SK-MEL-5 (cell line): ENCODE data around the gene KCNJ12. TPM values are rescaled to one million over a fixed set of nuclear protein-coding genes. Genes with fewer than 3 reads are reported as not detected.
"Not testable (repeated sequence)": the region's sequence is repeated elsewhere in the genome, so short reads cannot be mapped to it uniquely, and the experiment has no call there.

Experiments
- DNase-seq: peaks from one replicate; pipeline ENCODE4 v3.0.0-alpha.2; 2016; ENCODE audit warnings: low read depth, low spot score
- in situ Hi-C: cut with HindIII; loops from 2 replicates; pipeline ENCODE4 v1.10.0; 2016; ENCODE audit warnings: low sequenced_read_pairs, high pct_unique_total_duplicates, low pct_unique_long_range_greater_than_20kb
- polyA plus RNA-seq, 2 experiments: library from polyadenylated mRNA; depleted of rRNA; stranded (reverse); fragments of >200 nt; gene quantifications; 2 replicates each; pipeline ENCODE4 v1.2.3, GENCODE V29; 2015
- total RNA-seq: library from RNA; depleted of rRNA; stranded (reverse); fragments of >200 nt; shearing (Covaris generic); gene quantifications from 2 replicates; pipeline ENCODE4 v1.2.3, GENCODE V29; 2014; rRNA removed

Gene KCNJ12
- total RNA-seq = 0.48 TPM in 2 replicates
- polyA plus RNA-seq (2015; cell fraction: cytosol; rRNA removed) = 0.52 and 0.62 TPM in 2 replicates
- polyA plus RNA-seq (2015; cell fraction: nucleus; rRNA removed) = 0.20 and 0.21 TPM in 2 replicates

DNA sequence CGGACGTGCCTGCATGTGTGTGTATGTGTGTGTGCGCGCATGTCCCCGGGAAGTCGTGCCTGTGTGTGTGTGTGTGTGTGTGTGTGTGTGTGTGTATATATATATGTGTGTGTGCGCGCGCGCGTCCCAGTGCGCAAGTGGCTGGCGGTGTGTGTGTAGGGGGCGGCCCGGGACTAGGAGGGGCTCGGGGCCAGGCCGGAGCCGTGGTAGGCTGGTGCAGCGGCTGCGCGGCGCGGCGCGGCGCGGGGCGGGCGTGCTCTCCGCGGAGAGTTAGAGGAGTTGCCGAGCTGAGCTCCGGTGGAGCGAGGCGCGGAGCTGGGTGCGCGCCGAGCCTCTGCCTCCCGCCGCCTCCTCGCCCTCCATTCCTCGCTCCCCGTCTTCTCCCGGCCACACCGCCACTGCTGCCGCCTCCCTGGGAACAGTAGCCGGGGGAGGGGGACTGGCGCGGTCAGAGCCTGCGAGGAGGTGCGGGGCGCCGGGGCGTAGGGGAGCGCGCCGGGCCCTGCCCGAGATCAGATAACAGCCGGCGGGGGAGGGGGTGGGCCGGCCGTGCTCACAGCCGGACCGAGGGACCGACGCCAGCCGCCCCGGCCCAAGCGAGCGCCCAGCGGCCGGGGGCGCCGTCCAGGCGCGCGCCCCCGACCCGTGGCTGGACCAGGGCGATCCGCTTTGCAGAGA lies at the start of gene KCNJ12:
TSS of gene KCNJ12 (plus strand) at position 277 of the 678 bp plus-strand sequence. CDS start 38,986 bp downstream, outside the sequence.
- no peak for DNase-seq
- in situ Hi-C loops = no loop called here

DNA sequence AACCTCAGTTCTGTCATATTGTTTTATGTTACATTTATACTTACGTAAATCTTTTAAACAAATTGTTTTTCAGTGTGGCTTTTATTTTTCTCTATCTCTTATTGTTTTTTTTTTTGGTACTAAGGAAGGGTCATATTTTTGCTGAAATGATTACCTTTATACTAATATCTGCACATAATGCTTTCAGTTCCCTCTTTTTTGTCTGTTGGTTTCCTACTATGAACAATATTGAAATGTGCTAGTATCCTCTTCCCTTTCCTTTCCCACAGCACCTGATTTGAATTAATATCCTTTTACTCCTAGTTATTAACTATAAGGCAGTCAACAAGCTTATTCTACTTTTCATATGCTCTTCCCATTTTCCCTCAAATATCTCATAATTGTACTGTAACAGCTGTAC lies 48.2 kb upstream of the KCNJ12 start:
- in situ Hi-C loops, DNase-seq: not testable (repeated sequence)

DNA sequence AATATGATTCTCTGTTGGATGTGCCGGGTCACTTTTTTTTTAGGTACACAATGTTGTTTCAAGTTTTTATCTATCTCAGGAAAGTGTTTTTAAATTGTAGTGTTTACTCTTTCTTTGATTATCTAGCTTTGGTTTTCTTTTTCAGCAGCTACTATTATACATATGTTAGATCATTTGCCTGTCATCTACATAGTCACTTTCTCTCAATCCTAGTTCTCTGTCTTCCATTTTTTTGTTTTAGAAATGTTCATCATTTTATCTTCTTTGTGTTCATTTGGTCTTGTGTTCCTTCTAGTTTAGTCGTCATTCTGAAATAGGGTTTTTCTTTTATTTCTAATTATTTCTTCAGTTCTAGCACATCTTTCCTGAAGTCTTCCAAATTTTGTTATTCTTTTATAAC lies 47.4 kb upstream of the KCNJ12 start:
- in situ Hi-C loops, DNase-seq: not testable (repeated sequence)

DNA sequence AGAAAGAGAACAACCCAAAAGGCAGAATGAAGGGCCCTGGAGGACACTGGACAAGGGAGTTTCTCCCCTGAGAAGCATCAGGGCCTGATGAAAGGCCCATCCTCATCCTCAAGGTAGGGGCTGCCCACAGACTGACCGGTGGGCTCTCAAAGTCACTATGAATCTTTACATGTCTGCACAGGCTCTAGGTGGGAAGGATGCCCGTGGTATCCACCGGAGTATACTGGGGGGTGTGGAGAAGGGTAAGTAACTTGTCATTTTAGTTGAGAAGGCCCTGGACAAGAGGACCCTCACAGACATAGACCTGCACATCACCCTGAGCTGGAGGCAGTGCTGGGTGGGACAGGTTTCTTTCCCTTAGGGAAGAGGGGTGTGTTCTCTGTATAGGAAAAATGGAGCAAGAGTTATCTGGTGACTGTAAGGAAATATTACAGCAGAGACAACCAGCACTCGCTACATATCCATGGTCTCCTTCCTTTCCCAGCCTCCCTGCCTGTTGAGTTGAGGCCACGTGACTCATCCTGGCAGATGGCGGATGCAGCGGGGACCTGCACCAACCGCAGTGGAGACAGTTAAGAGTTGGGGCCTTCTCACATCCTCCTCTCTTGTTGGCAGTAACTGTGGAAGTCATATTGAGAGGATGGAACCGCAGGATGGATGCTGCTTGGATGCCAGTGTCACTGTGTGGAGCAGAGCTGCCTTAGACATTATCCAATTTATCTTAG lies 45.6 kb upstream of the KCNJ12 start:
- in situ Hi-C loops = no loop called here
- DNase-seq = no peak

DNA sequence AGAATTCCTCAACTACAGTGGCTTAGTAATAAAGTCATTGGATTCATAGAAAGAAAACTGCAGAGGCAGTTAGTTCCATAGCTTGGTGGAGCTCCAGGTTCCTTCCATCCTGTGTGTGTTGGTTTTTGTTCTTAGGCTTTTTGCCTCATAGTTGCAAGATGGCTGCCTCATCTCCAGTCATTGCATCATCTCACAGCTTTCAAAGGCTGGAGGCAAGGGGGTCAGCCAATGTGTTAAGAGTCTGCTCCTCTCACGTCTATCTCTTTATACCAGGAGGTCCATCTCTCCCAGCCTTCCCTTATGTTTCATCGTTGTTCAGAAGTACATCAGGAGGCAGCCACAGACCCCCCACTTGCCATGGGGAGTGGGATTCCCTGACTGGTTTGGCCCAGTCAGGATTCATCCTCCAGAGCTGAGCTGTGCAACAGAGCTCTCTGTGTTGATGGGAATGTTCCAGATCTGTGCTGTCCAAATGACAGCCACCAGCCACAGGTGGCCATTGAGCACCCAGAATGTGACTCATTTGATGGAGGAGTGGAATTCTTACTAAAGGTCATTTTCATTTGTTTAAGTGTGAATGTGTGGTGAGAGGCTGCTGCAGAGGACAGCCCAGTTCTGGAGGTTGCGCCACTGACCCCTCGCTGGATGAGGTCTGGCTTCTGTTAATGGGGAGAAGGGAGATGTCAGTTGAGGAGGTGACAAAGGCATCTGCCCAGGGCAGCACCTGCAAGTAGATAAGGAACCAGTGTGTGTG lies 39.4 kb upstream of the KCNJ12 start:
- DNase-seq = not testable (repeated sequence)

DNA sequence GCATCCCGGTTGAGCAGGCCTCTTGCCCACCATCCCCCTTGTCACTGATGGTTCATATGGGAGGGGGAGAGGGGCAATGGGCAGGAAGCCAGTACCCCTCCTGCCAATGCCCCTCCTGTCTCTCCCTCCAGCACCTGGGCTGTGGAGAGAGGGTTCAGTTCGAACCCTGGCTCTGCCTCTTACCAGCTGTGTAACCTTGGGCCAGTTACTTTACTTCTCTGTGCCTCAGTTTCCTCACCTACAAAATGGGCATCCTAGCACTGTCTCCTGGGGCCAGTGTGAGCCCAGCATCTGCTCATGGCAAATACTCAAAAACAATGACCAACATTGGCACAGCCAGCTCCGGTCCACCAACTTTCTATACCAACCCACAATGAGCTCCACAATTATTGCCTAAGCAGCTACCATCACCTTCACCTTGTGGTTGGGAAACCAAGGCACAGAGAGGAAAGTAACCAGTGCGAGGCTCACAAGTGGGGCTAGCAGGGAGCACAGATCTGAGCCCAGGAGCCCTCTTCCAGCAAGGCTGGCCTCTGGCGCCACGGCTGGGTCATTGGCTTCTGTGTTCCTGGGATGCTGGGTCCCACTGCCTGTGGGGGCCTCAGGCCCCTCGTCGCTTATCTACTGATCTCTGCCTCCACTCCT lies 38.1 kb upstream of the KCNJ12 start:
- in situ Hi-C loops, DNase-seq: not testable (repeated sequence)

More for the DNA sequence above, 39.4 kb upstream of the KCNJ12 start:
- in situ Hi-C loops = not testable (repeated sequence)

DNA sequence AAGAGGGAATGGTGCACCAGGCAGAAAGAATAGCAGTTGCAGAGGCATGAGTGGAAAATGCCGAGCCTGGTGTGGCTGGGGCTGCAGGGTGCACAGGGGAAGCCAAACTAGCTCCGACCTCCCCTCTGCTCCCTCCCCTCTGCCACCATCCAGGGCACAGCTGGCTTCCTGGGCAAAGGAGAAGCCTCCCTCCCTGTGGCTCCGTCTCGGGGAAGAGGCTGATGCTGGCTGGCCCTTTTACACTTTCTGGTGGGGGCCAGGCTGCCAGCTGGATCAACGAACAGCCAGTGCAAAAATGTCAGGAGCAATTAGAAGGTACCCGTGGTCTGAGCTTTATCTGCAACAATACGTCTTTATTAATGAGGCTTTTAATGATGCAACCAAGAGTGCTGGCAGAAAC lies 37.1 kb upstream of the KCNJ12 start:
- DNase-seq = no peak
- in situ Hi-C loops = no loop called here

DNA sequence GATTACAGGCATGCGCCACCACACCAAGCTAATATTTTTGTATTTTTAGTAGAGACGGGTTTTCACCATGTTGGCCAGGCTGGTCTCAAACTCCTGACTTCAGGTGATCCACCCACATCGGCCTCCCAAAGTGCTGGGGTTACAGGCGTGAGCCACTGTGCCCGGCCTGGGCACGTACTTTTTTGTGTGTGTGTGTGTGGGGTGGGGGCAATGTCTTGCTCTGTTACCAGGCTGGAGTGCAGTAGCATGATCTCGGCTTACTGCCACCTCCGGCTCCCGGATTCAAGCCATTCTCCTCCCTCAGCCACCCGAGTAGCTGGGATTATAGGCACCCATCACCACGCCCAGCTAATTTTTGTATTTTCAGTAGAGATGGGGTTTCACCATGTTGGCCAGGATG lies 36.6 kb upstream of the KCNJ12 start:
- in situ Hi-C loops, DNase-seq: not testable (repeated sequence)

DNA sequence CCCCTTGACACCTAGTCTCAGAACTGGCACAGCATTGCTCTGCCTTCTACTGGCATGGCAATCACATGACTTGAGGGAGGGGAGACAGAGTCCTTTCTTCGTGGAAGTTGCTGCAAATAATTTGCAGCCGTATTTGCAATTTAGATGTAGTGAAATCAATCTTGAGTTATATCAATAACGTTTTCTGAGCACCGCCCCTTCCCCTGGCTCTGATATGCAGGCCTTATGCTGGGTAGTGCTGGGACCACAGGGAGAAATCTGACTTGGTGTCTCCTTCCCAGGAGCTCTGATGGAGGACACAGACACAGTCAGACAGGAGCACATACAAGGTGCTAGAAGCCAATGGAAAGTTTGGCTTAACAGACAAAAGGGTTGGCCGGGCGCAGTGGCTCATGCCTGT lies 35.8 kb upstream of the KCNJ12 start:
- DNase-seq, in situ Hi-C loops: not testable (repeated sequence)

DNA sequence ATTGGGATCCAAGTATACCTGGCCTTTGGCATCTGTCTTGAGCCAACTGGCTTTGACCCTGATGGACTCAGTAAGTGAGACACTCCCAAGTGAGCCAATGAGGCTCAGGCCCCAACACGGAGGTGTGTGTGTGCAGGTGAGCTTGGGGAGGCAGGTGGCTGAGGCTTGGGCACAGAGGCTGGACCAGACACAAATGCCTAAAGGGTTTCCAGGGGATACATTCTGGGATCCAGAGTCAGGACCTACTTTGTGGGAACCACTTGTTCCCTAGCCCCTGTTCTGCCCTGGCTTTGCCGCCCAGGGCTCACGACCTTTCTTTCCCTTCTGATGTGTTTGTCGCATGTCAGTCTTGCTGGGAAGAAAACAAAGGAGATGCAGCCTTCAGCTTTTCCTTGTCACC lies 34.9 kb upstream of the KCNJ12 start:
- DNase-seq, in situ Hi-C loops: not testable (repeated sequence)

DNA sequence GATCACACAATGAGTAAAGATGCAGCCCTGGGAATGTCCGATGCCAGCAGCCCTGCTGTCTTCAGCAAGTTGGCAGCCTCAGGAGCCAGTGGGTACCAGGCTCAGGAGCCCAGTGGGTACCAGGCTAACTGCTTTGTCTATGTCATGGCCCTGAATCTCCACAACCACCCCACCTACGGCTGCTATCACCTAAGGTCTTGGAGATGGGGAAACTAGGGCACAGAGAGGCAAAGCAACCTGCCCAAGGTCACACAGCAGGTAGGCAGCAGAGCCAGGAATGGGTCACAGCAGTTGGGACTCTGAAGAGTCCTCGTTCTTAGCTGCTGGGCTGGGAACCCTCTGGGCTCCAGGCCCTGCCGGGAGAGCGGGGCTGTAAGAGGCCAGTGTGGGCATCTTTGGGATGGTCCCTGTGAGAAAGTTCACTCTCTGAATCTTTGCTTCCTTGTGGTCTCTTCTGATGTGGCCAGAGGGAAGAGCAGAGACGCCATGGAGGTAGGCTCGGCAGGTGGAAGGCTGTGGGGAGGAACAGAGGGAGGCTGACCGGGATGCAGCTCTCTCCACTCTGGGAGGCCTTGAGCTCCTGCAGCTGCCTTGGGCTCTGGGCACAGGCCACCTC lies 34.1 kb upstream of the KCNJ12 start:
- in situ Hi-C loops, DNase-seq: not testable (repeated sequence)

DNA sequence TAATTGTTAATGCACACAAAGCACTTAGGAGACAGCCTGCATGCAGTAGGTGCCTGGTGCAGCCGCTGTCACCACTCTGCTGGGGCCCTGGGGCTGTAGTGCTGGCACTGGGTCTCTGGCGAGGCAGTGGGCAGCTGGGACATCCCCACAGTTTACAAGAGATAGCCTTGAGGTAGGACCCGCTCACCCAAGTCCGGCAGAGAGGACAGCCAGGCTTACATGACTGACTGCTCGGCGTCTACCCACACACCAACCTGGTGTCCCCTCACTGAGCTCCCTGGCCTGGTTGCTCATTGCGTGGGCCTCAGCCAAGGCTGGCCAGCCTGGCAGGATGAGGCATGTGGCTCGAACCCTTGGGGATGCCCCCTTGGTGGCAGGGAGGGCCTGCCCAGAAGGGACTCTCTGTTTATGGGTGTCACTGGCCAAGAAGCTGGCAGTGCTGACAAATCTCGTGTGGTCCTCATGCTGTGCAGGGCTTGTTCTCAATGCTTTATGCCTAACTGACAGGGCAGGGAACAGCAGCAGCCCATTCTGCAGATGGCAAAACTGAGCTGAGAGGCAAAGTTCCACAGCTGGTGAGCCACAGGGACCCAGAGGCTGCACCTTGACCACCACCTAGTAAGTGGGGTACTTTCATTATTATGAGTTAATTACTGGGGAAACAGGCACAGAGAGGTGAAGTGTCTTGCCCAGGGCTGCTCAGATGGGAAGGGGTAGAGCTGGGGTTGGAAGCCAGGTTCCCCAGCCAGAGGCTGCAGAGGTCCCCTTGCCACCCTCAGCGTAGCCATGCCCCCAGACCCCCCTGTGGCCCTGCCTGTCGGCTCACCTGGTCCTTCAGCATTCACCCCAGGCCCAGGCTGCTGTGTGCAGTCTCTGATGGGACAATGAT lies 32.9 kb upstream of the KCNJ12 start:
- DNase-seq, in situ Hi-C loops: not testable (repeated sequence)

DNA sequence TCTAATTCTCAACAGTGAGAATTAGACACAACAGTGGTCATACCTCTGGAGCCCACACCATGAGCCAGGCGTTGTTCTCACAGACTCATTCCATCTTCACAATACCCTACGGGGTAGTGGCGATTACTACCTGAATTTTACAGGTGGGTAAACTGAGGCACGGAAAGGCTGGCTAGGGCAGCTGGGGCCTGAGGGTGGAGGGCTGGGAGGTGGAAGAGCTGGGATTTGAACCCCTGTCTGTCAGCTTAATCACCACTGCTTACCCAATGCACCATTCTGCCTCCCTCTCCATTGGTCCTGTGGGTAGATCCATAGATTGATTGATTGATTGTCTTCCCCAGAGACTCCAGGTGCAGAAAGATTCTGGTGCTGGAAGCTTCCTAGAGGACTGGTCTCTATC lies 31.4 kb upstream of the KCNJ12 start:
- in situ Hi-C loops = not testable (repeated sequence)

DNA sequence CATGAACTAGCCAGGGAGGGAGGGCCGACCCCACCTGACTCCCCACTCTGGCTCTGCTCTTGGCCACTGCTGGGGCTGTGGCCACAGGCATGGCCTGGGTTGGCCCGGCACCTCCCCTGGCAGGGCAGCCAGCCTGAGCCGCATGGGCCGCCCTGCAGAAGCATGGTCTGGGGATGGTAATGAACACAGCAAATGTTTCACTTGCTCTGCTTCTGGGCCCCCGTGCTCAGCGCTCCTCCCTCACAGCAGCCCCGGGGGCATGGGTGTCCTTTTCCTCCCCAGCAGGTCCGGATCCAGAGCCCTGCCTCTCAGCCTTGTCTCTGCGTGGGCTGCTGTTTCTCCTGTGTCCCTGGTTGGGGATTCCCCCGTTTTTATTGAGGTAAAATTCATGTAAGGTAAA lies 30.9 kb upstream of the KCNJ12 start:
- peak; percentile 45 for DNase-seq
- in situ Hi-C loops = no loop called here

More for the DNA sequence above, 31.4 kb upstream of the KCNJ12 start:
- not testable (repeated sequence) for DNase-seq

DNA sequence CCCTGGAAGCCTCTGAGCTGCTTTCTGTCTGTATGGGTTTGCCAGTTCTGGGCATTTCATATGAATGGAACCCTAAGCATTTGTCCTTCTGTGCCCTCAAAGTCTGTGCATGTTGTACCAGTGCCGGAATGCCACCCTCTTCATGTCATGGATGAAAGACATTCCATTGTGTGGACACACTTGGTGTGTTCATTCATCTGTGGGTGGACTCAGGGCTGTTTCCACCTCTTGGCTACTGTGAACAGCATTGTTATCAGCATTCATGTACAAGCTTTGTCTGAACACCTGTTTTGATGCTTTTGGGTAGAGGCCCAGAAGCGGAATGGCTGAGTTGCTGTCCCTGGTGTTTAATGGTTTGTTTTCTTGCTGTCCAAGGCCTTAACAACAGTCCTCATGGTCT lies 30.1 kb upstream of the KCNJ12 start:
- in situ Hi-C loops, DNase-seq: not testable (repeated sequence)

DNA sequence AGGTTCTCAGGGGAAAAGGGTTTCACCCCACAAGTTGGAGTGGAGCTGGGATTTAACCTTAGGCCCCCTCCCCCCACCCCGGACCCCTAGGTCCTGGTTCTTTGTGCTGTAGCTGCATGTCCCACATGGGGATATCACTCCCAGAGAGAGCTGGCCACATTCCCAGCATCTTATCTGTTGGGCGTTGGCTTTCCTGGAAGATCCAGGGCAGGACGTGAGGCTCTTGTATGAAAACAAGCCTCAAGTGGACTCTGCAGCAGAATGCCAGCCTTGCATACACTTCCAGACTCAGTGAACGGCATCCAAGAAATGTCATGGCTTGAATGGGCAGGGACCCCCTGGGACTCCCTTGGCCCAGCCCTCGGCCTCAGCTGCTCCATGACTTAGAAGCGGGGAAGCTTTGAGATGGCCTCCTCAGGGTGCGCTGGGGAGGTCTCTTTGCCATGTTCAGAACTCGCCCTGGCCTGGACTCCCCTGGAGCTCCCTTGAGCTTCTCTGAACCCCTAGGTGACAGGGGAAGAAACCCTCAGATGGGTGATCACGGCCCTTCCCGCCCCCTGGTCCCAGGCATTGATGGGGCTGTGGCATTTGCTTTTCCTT lies 29.4 kb upstream of the KCNJ12 start:
- in situ Hi-C loops, DNase-seq: not testable (repeated sequence)
